ENCODE measurements around the gene KDM4C.
A peak's percentile ranks its signal among the peaks of the same experiment; 100 is the strongest.

KDM4C gene

GRCh38 chr9:7067169-7067568 is 309.4 kb downstream of the KDM4C start:
- DNase-seq, result no peak

DNA sequence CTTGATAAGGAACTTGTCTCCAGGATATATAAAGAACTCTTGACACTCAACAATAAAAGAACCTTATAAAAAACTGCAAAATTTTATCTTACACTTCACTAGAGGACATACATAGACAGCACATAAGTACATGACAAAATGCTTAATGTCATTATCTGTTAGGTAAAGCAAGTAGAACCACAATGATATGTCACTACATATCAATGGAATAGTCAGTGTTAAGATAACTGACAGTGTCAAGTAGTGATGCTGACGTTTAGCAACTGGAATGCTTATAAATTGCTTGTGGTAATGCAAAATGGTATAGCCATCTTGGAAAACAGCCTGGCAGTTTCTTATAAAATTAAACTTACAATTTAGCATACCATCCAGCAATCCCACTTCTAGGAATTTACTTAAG is 314.1 kb downstream of the KDM4C start:
- DNase-seq, result no peak

GRCh38 chr9:7073706-7074105 is 315.9 kb downstream of the KDM4C start:
- DNase-seq, result no peak

DNA sequence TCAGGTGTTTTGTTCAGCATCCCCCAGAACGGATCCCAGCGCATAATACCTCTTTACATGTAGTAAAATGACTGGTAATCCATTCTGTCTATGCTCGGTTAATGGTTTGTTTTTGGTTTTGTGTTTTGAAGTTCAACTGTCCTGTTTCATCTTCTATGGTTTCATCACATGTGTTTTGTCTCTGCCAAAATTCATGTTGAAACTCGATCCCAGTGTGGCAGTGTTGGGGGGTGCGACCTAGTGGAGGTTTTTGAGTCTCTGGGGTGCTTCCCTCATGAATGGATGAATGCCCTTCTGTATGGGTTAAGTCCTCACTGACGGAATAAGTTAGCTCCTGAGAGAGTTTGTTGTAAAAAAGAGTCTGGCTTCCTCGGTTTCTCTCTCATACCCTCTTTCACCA is 317.4 kb downstream of the KDM4C start:
- DNase-seq, result no peak

GRCh38 chr9:7079051-7079450 is 321.3 kb downstream of the KDM4C start:
- DNase-seq, result no peak

GRCh38 chr9:7081065-7081600 is 323.4 kb downstream of the KDM4C start:
- no peak for DNase-seq

GRCh38 chr9:7083192-7083591 is 325.4 kb downstream of the KDM4C start:
- DNase-seq, result no peak

- DNase-seq, result no peak
Observed at GRCh38 chr9:7085357-7085756, 327.6 kb downstream of the KDM4C start.

- DNase-seq, result no peak
Observed at GRCh38 chr9:7086389-7086788, 328.6 kb downstream of the KDM4C start.

DNA sequence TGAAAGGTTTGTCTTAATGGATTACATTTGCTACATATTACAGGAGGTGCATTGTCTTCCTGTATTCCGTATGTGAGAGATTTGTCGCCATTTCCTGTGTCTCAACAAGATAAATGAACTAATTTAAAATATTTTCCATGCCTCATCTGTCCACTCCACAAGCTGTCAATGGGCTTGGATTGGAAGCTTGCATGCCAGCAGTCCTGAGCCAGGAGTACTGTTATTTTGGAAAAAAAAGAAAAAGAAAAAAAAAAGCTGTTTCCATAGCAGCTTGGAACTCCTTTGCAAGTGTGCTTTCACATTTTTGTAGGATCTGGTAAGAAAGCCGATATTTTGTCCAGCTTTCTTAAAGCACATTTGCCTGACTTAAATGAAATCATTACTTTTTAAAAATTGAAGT is 330.8 kb downstream of the KDM4C start:
- DNase-seq, result no peak

DNA sequence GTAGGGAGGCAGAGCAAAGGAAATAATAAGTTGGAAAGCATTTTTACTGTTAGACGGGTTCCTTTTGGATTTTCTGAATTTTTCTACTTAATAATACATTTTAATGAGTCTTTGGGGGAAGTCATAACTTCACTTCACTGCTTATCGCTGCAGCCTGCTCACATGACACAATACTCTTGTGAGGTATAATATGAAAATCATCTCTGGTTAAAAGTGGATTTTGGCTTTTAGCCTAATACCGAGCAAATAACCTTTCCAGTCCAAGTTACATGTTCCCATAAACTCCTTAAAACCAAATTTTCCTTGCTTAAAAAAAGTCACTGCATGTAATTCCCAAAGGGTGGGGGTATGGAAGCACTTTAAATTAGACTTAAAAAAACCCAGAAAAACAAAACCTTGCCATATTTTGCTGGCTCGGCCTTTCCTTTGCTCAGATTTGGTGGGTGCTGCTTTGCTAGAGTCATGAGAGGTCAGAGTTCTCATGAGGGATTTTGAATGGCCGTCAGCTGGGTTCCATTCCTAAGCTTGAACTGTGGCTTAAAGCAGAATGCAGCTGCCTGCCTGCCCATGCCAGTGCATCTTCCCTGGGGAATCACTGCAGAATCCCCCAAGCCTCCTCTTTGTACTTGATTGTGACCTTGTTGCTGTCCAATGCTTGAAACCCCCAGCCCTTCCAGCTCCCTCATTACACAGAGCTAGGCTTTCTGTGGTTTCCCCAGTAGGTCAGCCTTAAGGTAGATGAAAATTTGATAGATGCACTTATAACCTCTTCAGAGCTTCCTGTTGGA is 331.8 kb downstream of the KDM4C start:
- DNase-seq, result no peak

DNA sequence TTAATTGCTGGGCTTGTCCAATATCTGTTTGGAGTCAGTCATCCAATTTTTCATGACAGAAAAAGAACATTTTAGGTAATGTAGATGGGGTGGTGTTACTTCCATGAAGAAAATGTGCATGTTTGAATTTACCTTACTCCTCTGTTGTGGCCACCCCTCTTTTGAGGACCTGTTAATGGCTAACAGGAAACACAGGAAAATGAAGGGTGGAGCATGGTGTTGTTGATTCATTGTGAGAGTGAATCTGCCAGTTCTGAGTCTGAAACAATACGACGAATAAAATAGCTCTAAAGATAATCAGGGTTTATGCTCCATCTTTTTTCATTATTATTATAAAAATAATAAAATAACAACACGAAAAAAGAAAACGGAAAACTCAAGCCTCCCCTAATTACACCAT is 335.3 kb downstream of the KDM4C start:
- DNase-seq, result no peak

DNA sequence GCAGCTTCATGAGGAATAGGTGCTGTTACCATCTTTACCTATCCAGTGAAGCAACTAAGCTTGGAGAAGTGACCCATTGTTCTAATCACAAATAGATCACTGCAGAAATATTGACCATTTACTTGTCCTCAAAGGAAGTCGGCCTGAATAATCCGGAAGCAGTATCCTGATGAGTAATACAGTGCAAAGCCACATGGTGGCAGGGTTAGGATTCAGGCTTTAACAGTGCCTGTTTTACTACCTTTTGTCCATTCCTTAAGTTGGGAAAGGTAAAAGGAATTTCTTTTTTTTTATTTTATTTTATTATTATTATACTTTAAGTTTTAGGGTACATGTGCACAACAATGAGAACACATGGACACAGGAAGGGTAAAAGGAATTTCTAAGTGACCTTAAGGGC is 336.3 kb downstream of the KDM4C start:
- DNase-seq, result no peak

DNA sequence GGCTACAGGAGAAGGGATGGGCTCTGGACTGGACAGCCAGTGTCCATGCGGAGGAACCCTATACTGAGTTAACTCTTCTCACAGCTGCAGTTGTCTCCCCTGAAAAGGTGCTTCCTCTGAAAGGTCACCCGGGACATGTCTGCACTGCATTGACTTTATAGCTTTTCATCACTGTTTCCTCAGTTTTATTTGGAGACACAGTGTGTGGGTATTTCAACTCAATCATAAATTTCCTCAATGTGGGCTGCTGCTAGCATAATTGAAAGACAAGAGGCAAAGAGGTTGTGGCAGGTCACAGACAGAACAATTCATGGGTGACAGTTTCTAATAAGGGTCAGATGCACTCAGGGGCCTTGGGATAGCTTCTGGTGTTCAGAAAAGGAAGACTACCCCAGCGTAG is 336.8 kb downstream of the KDM4C start:
- DNase-seq, result no peak

- no peak for DNase-seq
Observed at GRCh38 chr9:7095058-7095457, 337.3 kb downstream of the KDM4C start.

DNA sequence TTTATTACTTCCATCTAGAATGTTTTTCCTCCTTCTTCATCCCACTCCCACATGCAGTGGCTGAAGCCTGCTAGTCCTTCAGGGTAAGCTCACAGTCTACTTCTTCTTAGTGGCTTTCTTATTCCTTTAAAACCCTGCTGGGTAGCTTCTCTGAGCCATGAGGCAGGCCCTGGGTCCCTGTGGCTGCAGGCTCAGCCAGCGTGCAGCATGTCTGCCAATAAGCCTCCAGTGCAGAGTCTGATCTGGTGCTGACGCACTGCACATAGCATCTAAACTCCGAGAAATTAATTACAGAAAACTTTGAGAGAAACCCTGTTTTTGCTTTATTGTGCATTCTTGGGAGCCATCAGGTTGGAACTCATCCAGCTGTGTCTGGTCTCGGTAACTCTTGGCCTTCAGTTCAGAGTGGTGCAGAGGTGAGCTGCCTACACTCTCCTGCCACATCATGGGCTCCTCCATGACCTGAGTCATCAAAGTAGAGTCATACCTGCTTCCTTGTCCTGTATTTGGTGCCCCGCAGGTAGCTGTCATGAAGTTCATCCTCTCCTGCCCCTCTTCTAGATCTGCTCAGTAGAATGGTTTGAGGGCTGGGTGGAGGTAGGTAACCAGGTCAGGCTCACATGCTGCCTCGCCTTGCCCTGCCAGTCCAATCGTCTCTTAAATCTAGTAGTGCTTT is 339.4 kb downstream of the KDM4C start:
- DNase-seq, result no peak

DNA sequence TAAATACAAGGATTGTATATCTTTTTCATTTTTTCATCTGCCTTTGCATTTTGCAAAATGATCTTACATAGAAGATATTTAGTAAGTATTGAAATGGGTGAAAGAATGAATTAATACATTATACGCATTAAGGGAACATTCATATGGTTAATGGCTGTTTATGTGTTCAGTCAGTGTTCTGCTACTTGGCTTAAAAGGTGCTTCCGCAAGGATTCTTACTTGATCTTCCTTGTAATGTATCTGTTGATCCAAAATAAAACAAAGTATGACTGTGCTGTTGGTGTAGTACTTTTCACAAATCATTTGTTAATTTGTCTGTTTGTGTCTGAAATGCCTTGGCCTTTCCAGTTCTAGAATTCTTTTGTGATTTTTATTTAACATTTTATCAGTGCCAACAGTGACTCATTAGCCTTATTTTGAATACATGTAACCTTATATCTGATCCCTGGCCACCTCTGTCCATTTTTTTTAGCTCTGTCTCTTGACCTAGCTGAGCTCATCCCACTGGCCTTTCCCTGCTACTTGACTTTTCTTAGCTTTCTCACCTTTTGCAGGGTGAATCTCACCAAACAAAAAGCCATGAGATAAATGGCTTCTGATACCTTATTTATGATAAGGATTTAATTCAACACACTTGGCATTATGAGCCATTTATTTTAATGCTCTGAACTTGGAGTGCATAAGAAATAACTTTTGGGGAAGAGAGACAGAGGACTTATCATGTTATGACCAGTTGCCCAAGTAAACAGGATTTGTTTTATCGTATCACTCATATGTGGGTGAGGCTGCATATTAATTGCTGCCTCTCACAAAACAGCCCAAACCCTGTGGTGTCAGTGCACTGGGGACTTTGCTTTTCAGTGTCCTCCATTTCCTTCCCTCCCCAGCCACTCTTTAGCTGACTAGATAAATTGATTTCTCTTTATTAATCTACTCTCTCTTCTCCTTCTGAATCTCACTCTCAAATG is 340.3 kb downstream of the KDM4C start:
- no peak for DNase-seq

GRCh38 chr9:7103367-7103766 is 345.6 kb downstream of the KDM4C start:
- DNase-seq, result no peak

GRCh38 chr9:7103771-7104170 is 346.0 kb downstream of the KDM4C start:
- peak in 1 of 2 experiments; percentile 0 for DNase-seq

DNA sequence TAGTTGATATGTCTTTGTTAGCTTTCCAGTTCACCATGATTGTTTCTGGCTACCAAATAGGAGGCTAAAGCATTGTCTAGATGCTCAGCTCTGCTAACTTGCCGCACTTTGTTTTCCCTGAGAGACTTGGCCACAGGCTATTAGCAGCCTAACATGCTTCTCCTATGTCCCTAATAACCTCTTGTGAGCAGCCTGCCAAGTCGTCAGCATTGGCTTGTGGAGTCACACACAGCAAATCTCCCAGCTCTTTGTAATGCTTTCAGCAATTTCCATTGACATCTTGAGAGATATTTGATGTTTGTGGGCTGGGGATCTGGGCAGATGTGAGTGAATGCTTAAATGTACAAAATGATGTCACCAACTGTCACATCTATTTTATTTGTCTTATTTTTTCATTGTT is 346.9 kb downstream of the KDM4C start:
- DNase-seq, result no peak

DNA sequence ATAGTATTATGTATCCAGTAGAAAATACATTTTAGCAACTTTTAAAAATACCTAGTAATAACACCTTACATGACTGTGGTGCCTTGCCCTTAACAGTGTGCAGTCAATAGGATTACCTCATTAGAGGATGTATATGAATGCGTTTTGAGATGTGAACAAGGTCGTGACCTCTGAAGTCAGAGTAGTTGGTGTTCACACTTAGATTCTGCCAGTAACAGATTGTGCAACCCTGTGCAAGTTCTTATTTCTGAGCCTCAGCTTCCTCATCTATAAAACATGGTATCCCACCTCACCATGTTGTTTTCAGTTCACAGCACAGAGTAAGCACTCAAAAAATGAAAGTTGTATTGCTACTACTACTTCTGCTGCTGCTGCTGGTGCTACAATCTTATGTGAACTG is 347.3 kb downstream of the KDM4C start:
- no peak for DNase-seq

- no peak for DNase-seq
Observed at GRCh38 chr9:7108936-7109335, 351.2 kb downstream of the KDM4C start.

DNA sequence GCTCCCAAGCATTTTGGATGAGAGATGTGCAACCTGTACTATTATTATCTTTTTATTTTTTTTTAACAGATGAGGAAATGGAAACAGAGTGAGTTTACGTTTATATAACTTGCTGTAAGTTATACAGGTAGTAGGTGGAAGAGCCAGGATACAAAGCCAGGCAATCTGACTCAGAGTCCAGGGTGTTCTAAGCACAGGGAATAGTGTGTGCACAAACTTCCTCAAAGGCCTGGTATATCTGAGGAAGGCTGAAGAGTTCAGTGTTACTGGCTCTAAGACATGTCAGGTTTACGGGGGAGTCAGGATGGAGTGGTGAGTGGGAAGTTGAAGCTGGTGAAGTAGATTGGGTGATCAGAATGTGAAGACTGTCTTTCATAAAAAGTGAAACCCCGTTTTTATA is 353.6 kb downstream of the KDM4C start:
- no peak for DNase-seq
